ENCODE measurements around the gene WDR70. TPM values are rescaled to one million over a fixed set of nuclear protein-coding genes. Genes with fewer than 3 reads are reported as not detected.

WDR70 gene
- total RNA-seq, 2 experiments from 2014 or later = 24.5 to 34.6 TPM

- TF ChIP-seq CTCF (IDR thresholded peaks at IDR 0.05) = no peak
- Mint-ChIP-seq H3K27ac (no peak overlapping the region), H3K36me3 (ENCODE audit: low read depth) (peaks cover 83% of the 10 kb centered on the region), H3K4me3 (no peak overlapping the region), H3K9me3 (peaks cover 3% of the 10 kb centered on the region), H3K27me3 (no peaks in the 10 kb centered on the region), H3K4me1 (ENCODE audit: low read depth) (peaks cover 23% of the 10 kb centered on the region)
- intact Hi-C loops (cut with DNase I, micrococcal nuclease) = no loop called here
- Histone ChIP-seq H3K27me3 (ENCODE audit: control insufficient read depth in 1 of 2, insufficient read depth in 2 of 2, low read length in 2 of 2) (no peaks in the 10 kb centered on the region), H3K9me3 (ENCODE audit: control insufficient read depth in 1 of 2, insufficient read depth in 1 of 2, low read length in 2 of 2) (no peaks in the 10 kb centered on the region), H3K27ac (ENCODE audit: low read depth in 1 of 2, low read length in 2 of 2) (no peak overlapping the region), H3K36me3 (ENCODE audit: insufficient read depth, low read length) (no peaks in the 10 kb centered on the region), H3K4me1 (ENCODE audit: insufficient read depth, low read length) (no peaks in the 10 kb centered on the region), H3K4me3 (ENCODE audit: low read length) (no peak overlapping the region)
- ATAC-seq (ENCODE audit: poor library complexity) = no peak
- POLR2A ChIA-PET = no interaction called here
- no peak for DNase-seq
- CTCF ChIA-PET = no interaction called here
Measured at GRCh38 chr5:37506722-37507121, 127.6 kb downstream of the WDR70 start.

GRCh38 chr5:37511646-37512045 lies 132.5 kb downstream of the WDR70 start:
- POLR2A ChIA-PET = interaction anchor here (0.6 kb wide), 1 partner anchor 93 kb away, joined by 4 read pairs; no protein-coding TSS in a partner anchor
- H3K4me1 ChIP-seq (ENCODE audit: insufficient read depth, low read length) = no peaks in the 10 kb centered on the region
- CTCF ChIA-PET = no interaction called here
- H3K27me3 ChIP-seq (ENCODE audit: control insufficient read depth in 1 of 2, insufficient read depth in 2 of 2, low read length in 2 of 2) = no peaks in the 10 kb centered on the region
- no peak overlapping the region for H3K27ac ChIP-seq (ENCODE audit: low read depth in 1 of 2, low read length in 2 of 2)
- DNase-seq = no peak
- no peak for ATAC-seq (ENCODE audit: poor library complexity)
- Mint-ChIP-seq H3K4me3 (no peak overlapping the region), H3K27me3 (no peaks in the 10 kb centered on the region), H3K4me1 (ENCODE audit: low read depth) (peaks cover 4% of the 10 kb centered on the region), H3K27ac (no peak overlapping the region), H3K36me3 (ENCODE audit: low read depth) (peaks cover 77% of the 10 kb centered on the region), H3K9me3 (peaks cover 3% of the 10 kb centered on the region)
- no peak for TF ChIP-seq CTCF (IDR thresholded peaks at IDR 0.05)
- H3K36me3 ChIP-seq (ENCODE audit: insufficient read depth, low read length) = no peaks in the 10 kb centered on the region
- intact Hi-C loops (cut with DNase I, micrococcal nuclease) = no loop called here
- no peak overlapping the region for H3K4me3 ChIP-seq (ENCODE audit: low read length)
- H3K9me3 ChIP-seq (ENCODE audit: control insufficient read depth in 1 of 2, insufficient read depth in 1 of 2, low read length in 2 of 2) = no peaks in the 10 kb centered on the region

- DNase-seq = no peak
- no peak for TF ChIP-seq CTCF (IDR thresholded peaks at IDR 0.05)
- Histone ChIP-seq H3K36me3 (ENCODE audit: insufficient read depth, low read length) (peaks cover 7% of the 10 kb centered on the region), H3K4me1 (ENCODE audit: insufficient read depth, low read length) (no peaks in the 10 kb centered on the region), H3K9me3 (ENCODE audit: control insufficient read depth in 1 of 2, insufficient read depth in 1 of 2, low read length in 2 of 2) (peaks cover 0 to 11% of the 10 kb centered on the region in 2 experiments), H3K4me3 (ENCODE audit: low read length) (no peak overlapping the region), H3K27me3 (ENCODE audit: control insufficient read depth in 1 of 2, insufficient read depth in 2 of 2, low read length in 2 of 2) (no peaks in the 10 kb centered on the region), H3K27ac (ENCODE audit: low read depth in 1 of 2, low read length in 2 of 2) (no peak overlapping the region)
- ChIA-PET POLR2A (no interaction called here), CTCF (no interaction called here)
- no peak overlapping the region for H3K27ac Mint-ChIP-seq
- ATAC-seq (ENCODE audit: poor library complexity) = no peak
- no peaks in the 10 kb centered on the region for H3K9me3 Mint-ChIP-seq
- intact Hi-C loops (cut with DNase I, micrococcal nuclease) = no loop called here
- peaks cover 4% of the 10 kb centered on the region for H3K4me1 Mint-ChIP-seq (ENCODE audit: low read depth)
- no peaks in the 10 kb centered on the region for H3K27me3 Mint-ChIP-seq
- H3K4me3 Mint-ChIP-seq = no peak overlapping the region
- peaks cover 79% of the 10 kb centered on the region for H3K36me3 Mint-ChIP-seq (ENCODE audit: low read depth)
Measured at GRCh38 chr5:37514946-37515345, 135.8 kb downstream of the WDR70 start.
